ENCODE results near the gene CASP8AP2.

DNA sequence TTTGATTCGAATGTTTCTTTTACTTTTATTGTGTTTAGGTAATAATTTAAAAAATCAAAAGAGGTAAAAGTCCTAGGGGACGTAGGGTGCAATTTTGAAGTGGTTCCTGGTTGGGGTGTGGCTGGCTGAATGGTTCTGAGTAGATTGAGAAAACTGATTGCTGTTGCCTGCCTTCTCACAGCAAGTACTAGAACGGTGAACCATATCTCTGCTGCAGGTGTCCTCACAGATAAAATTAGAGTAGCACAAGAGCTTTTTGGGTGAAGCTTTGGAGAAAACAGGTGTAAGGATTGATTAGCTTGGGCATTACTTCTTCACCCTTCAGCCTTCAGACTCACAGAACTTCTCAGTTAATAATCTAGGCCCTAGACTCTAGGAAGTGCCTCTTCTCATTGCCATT lies 44.8 kb downstream of the CASP8AP2 start:
- TF ChIP-seq EZH2 (IDR thresholded peaks at IDR 0.05; ENCODE audit: insufficient read depth, poor library complexity, severe bottlenecking) (no peak), EZH2phosphoT487 (IDR thresholded peaks at IDR 0.05; ENCODE audit: insufficient read depth, low read depth) (no peak)

Measured in GM23248 (cell line).